HEK293 (cell line): ENCODE data around the gene PPFIBP1.
"Not testable (repeated sequence)": the region's sequence is repeated elsewhere in the genome, so short reads cannot be mapped to it uniquely, and the experiment has no call there.

Experiments used
- MEIS1 ChIP-seq: sonication (generic); formaldehyde crosslinking; IDR thresholded peaks from 2 replicates; pipeline ENCODE4 v1.8.1; 2022; ENCODE audit warnings: missing genetic modification reagents, mild to moderate bottlenecking, borderline replicate concordance
- YY1 ChIP-seq: fragments of 450-650 bp; formaldehyde crosslinking; IDR thresholded peaks from 2 replicates; pipeline ENCODE4 v1.5.1; 2018; ENCODE audit warnings: missing biosample characterization, missing genetic modification characterization
- ZBTB49 ChIP-seq: fragments of 450-650 bp; formaldehyde crosslinking; IDR thresholded peaks from 2 replicates; pipeline ENCODE4 v1.5.1; 2016; ENCODE audit warnings: missing biosample characterization, missing genetic modification characterization, low read depth
- ZNF157 ChIP-seq: fragments of 450-650 bp; formaldehyde crosslinking; IDR thresholded peaks from 2 replicates; pipeline ENCODE4 v1.5.1; 2016; ENCODE audit warnings: missing biosample characterization, missing genetic modification characterization
- ZNF23 ChIP-seq: fragments of 450-650 bp; formaldehyde crosslinking; IDR thresholded peaks from 2 replicates; pipeline ENCODE4 v1.5.1; 2016; ENCODE audit warnings: missing biosample characterization, missing genetic modification characterization, borderline replicate concordance
- ZNF585B ChIP-seq: fragments of 450-650 bp; formaldehyde crosslinking; IDR thresholded peaks from 2 replicates; pipeline ENCODE4 v1.5.1; 2016; ENCODE audit warnings: missing biosample characterization, missing genetic modification characterization
- ZNF768 ChIP-seq: fragments of 450-650 bp; formaldehyde crosslinking; IDR thresholded peaks from 2 replicates; pipeline ENCODE4 v1.5.1; 2018; ENCODE audit warnings: missing biosample characterization, mild to moderate bottlenecking, missing genetic modification characterization
- ZXDB ChIP-seq: fragments of 450-650 bp; formaldehyde crosslinking; IDR thresholded peaks from 2 replicates; pipeline ENCODE4 v1.5.1; 2016; ENCODE audit warnings: missing biosample characterization, missing genetic modification characterization
- TF ChIP-seq, protein P1 (sequence below): fragments of 450-650 bp; formaldehyde crosslinking; IDR thresholded peaks from 2 replicates; pipeline ENCODE4 v1.5.1; 2016; ENCODE audit warnings: missing biosample characterization, missing genetic modification characterization

GRCh38 chr12:27591698-27592097 lies 67.7 kb downstream of the PPFIBP1 start:
- TF ChIP-seq, protein P1, sequence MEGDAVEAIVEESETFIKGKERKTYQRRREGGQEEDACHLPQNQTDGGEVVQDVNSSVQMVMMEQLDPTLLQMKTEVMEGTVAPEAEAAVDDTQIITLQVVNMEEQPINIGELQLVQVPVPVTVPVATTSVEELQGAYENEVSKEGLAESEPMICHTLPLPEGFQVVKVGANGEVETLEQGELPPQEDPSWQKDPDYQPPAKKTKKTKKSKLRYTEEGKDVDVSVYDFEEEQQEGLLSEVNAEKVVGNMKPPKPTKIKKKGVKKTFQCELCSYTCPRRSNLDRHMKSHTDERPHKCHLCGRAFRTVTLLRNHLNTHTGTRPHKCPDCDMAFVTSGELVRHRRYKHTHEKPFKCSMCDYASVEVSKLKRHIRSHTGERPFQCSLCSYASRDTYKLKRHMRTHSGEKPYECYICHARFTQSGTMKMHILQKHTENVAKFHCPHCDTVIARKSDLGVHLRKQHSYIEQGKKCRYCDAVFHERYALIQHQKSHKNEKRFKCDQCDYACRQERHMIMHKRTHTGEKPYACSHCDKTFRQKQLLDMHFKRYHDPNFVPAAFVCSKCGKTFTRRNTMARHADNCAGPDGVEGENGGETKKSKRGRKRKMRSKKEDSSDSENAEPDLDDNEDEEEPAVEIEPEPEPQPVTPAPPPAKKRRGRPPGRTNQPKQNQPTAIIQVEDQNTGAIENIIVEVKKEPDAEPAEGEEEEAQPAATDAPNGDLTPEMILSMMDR (tag by site-specific recombination), result not testable (repeated sequence)
- not testable (repeated sequence) for TF ChIP-seq YY1; ZXDB (tag by site-specific recombination); ZBTB49; ZNF585B (tag by site-specific recombination); ZNF768 (tag by site-specific recombination); MEIS1 (CRISPR knock-in tag); ZNF23 (tag by site-specific recombination); ZNF157 (tag by site-specific recombination)
